ENCODE measurements around the gene KCNQ4.

The KCNQ4 gene

DNA sequence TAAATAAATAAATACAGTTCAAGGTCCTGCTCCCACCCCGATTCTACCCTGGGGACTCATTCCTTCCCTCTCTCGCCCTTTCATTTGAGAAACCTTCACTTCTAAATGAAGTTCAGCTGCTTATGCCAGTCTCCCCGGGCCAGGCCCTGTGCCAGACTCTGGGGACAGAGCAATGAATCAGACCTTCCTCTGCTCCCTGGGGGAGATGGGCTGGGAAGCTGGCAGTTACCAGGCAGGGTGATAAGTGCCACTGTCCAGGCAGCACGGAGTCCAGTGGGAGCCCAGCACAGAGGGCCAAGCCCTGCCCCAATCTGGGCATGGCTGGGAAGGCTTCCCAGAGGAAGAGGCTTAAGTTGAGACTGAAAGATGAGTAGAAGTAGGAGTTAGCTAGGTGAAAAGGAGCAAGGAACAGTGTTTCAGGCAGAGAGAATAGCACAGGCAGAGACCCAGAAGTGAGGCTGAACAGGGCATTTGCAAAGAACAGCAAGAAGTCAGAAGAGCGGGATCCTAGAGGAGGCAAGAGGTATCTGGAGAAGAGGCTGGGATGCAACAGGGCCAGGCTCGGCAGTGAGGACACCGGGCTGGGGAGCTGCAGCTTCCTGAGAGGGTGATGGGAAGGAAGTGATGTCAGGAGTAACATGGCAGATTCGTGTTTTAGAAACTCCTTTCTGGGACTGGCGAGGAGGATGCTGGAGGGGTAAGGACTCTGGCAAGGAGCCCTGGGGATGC, 13.5 kb downstream of the KCNQ4 start:
- DNase-seq, result peak; percentile 41

DNA sequence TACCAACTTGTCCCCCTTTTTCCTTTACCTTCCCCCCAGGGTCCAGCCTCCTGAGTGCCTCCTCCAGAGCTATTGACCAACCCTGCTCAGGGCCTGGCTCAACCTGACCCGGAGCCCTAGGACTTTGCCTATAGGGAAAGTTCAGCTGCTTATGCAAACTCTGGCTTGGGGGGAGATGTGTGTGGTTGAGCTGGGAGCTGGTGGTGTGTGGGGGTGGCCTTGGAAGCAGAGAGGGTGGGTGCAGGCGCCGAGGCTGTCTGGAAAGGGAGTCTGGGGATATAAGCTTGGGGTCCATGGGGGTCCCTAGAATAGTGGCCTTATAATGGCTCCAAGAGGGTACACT, 14.1 kb downstream of the KCNQ4 start:
- DNase-seq, result no peak

DNA sequence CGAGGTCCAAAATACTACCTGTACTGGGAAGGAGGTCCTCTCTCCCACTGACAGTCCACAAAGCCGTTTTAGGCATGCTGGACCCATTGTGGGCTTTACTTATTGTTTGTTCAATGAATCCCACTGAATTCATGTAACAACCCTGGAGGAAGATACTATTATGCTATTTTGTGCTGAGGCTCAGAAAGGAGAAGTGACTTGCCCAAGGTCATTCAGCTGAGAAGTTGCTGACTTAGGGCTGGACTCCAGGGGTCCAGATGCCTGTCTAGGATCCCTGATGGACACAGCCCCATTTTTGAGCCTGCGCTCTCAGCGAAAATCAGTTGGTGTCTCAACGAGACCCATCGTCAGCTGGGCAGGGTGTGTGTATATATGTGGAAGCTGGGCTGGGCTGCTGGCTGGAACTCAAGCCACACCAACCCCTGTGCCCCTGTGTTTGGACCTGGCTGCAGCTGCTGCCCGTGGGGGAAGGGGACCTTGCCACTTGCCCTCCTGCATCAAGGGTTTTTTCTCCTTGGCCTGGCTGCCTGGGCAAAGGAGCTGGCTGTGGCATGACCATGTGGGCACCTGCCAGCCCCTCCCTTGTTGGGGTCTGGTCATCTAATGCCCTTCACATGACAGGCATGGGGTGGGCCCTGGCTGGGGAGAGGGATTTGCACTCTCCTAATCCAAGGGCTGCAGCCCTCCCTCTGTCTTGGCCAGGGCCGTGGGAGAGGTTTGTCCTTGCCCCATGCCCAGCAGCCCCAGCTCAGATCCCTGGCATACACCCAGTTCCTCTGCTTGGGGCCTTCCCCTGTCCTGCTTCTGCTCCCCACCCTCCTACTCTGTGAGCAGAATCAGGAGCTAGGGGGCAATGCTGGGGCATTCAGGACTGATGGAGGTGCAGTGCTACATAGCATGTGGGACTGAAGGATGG, 15.0 kb downstream of the KCNQ4 start:
- no peak for DNase-seq

- DNase-seq, result no peak
Measured at GRCh38 chr1:40799351-40799867, 15.8 kb downstream of the KCNQ4 start.

- DNase-seq, result no peak
Measured at GRCh38 chr1:40801742-40802077, 18.1 kb downstream of the KCNQ4 start.

DNA sequence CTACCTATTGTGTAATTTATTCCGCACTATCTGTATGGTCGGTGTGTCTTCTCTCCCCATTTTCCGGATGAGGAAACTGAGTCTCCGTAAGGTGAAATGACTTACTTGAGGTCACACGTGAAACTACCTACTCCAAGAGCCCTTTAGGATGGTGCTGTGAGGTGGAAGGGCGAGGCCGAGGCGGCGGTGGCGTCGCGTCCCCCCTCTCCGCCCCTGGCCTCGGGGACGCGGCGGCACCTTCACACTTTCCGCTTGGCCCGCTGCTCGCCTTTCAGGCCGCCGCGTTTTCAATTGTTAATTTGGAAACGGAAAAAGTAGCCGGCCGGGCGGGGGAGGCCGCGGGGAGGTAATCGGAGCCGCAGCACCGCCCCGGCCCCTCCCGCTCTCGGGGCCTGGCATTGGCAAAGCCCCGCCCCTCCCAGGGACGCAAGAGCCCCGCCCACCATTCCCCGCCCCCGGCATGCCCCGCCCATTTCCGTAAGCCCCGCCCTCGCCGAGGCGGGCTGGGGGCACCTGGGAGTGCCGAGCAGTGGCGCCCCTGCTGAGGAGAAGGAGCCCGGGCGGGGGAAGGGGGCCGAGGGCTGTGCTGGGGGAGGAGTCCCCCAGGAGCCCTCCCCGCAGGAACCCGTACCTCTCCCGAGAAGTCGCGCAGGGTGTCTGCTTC, 18.6 kb downstream of the KCNQ4 start:
- DNase-seq, result peak; percentile 77

DNA sequence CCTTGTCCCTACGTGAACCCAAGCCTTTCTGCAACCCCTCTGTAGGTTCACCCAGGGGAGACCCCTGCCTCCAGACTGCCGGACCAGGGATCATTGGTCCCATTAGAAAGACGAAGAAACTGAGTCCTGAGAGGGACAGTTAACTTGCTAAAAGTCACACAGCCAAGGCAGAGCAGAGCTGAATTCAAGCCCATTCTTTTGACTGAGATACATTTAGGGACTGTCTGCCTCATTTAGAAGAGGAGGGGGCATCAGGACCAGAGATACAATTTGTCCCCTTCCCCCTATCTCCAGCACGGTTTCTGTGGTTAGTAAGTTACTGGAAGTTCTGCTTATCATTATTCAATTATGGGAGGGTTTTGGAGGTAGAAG, 19.1 kb downstream of the KCNQ4 start:
- DNase-seq, result no peak

- DNase-seq, result no peak
Measured at GRCh38 chr1:40803447-40803846, 19.9 kb downstream of the KCNQ4 start.

DNA sequence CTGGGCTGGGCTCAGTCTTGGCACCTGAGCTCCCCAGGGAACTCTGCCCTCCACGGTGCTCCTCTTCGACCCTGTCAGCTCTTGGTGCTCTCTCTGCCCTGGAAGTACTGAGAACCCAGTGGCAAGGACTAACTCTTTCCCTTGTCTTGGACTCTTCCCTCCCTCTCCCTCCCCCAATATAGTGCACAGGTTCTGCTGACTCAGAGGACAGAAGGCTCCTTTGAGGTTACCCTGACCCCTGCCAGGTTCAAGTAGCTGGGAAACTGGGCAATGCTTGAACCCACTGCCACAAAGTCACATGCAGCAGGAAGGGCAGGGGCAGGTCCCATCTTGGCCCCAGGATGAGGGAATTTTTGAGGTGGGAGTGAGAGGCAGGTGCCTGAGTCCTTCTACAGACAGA, 20.3 kb downstream of the KCNQ4 start:
- no peak for DNase-seq

DNA sequence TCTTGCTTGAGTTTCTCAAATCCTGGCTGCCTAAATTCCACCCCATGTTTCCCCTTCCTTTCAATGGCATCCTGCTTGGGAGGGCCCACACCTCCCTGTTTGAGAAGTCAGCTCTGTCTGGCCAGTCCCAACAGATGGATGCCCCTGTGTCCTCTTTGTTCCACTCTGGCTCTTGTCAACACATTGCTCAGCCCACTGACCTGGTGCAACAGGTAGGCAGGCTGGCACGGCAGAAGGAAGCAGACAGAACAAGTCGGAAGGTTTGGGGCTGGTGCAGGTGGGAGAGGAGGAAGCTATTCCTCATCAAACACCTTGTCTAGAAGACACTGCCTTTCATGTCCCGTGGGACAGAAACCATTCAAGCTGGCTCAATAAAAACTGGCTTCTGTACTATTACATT, 22.7 kb downstream of the KCNQ4 start:
- no peak for DNase-seq

DNA sequence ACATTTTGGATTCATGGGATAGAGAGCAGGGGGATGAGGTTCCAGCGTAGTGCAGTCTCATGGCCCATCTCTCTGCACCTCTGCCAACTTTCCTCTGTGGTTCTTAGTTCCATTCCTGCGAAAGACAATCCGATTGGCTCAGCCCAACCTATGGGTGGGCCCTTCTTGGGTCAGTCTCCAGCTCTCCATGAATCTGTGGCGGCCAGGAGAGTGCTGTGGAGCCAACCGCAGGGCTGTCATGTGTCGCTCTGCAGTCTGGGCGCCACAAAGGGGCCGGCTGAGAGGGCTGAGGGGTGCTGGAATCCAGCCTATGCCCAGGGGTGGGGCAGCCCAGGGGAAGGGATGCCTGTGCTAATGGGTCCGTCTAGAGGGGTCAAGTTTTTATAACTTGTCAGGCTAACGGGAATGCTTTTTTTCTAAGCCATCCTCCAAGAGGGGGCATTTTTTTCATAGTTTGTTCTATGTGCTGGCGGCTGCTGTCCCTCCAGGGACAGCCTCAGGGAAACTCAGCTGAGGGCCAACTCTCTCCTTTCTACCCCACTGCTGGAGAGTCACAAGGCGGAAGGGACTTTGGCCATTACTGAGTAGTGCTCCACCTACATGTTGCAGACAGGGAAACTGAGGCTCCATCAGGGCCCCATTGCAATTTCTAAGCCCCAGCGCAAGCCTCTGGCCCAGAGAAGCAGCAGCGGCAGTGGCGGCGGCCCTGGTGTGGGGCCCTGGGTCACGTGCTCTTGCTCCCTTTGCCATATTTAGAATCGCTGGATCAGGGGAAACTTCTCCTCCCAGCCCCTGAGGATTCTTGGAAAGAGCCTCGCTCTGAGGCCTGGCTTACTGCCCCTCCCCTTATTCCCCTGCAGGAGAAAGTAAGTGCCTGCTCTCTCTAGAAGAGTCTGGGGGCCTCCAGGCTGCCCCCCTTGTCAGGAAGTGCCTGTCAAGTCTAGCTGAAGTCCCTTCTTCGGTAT, 23.4 kb downstream of the KCNQ4 start:
- DNase-seq, result no peak

DNA sequence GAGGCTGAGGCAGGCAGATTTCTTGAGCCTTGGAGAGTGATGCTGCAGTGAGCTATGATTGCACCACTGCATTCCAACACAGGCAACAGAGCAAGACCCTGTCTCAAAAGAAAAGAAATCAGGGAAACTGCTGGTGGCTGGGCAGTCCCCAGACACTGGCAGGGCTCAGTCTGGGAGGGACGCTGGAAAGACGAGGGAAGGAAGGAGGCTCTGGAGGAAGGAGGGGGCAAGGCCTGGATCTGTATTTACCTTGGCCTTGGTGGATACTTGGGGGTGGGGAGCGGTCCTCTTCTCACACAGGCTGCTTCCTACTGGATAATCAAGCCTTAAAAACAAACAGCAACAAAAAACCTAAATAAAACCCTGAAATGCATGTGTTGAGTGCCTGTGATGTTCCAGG, 24.4 kb downstream of the KCNQ4 start:
- DNase-seq, result no peak

DNA sequence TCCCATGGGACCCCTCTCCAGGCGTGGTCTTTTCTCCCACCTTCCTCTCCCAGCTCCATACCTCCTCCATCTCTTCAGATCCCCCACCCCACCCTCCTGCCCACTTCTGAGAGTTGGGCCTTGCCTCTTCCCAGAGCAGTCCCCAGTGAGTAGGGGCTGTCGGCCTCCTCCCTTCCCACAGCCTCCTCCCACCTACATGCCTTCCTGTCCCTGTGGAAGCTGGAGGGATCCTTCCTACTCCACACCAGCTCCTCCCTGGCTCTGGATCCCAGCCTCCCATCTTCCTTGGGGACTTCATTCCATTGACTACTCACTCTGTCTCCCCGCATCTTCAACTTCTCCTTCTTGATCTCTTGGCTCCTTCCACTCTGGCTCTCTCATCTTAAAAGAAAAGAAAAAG, 24.9 kb downstream of the KCNQ4 start:
- DNase-seq, result no peak

DNA sequence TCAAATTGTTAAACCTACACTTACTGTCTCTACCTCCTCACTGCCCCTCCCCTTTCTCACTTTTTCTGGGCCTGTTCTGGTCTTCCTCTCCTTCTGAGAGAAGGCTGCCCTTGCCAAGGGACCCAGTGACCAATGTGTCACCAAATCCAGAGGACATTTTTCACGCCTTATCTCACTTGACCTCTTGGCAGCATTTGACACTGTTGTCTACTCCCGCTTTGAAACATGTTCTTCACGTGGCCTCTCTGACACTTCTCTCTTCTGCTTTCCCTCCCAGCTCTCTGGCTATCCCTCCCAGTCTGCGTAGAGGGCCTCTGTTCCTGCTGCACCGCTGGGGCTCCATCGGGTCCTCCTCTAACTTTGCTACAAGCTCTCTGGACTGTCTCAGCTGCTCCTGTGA, 25.3 kb downstream of the KCNQ4 start:
- no peak for DNase-seq

DNA sequence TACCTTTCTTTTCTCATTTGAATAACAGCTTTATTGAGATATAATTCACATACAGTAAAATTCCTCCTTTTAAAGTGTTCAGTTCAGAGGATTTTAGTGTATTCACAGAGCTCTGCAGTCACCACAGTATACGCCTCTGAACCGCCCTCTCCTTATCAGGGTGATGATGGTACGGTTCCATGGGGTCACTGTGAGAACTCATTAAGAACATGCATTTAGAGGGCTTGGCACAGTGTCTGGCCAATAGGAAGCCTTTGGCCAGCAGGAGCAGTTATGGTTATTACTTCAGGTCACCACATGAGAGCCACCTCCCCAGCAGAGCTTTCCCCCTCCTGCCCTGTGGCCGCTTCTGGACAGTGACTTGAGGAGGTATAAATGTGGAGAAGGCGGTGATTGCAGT, 27.3 kb downstream of the KCNQ4 start:
- DNase-seq, result no peak

GRCh38 chr1:40815420-40815819, 31.8 kb downstream of the KCNQ4 start:
- no peak for DNase-seq

DNA sequence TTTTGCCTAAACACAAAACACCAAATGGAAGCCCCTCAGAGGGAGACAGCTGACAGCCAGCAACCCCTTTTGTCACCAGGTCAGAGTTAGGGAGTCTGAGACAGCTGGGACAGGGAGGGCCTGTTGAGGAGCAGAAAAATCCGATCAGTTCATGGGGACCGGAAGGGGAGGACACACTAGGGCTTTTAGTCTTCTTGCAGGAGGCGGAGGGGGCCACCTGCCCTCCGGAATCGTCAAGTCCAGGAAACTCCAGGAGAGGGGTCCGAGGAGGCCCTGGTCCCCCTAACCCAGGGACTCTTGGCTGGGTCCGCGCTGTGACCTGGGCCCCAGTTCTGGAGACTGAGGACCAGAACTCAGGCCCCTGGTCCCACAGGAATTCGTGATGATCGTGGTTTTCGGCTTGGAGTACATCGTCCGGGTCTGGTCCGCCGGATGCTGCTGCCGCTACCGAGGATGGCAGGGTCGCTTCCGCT, 34.2 kb downstream of the KCNQ4 start:
- DNase-seq, result no peak

DNA sequence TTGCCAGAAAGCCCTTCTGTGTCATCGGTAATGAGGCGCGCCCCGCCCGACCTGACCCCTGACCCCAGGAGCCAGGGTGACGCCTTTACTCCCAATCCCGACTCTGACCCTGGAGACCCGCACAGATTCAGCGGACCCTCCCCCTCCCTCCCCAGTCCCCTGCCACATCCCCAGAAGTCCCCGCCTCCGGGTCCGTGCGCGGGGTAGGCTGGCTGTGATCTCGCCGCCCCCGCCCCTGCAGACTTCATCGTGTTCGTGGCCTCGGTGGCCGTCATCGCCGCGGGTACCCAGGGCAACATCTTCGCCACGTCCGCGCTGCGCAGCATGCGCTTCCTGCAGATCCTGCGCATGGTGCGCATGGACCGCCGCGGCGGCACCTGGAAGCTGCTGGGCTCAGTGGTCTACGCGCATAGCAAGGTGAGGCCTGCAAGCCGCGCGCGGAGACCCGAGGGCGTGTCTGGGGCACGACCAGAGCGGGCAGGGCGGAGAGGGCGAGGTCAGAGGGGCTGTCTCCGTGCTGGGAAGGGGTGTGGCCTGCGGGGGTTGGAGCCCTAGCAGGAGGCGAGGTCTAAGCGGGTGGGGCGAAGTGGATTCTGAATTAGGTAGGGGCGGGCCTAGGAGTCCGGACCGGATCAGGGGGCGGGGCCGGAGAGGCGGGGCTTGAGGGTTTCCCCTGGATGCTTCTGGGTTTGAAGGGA, 34.8 kb downstream of the KCNQ4 start:
- DNase-seq, result peak; percentile 45

DNA sequence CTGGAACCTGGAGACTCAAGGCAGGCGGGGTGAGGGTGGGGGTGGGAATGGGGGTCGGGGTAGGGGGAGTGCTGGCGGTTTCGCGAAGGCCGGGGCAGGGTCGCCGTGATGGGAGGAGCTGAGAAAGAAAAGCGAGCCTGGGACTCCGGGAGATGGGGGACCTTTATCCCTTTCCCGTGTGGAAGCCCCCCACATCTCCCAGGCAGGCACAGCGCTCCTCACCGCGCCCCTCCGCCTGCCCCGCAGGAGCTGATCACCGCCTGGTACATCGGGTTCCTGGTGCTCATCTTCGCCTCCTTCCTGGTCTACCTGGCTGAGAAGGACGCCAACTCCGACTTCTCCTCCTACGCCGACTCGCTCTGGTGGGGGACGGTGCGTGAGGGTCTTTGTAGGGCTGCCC, 35.5 kb downstream of the KCNQ4 start:
- DNase-seq, result no peak

GRCh38 chr1:40820251-40820797, 36.7 kb downstream of the KCNQ4 start:
- DNase-seq, result no peak

DNA sequence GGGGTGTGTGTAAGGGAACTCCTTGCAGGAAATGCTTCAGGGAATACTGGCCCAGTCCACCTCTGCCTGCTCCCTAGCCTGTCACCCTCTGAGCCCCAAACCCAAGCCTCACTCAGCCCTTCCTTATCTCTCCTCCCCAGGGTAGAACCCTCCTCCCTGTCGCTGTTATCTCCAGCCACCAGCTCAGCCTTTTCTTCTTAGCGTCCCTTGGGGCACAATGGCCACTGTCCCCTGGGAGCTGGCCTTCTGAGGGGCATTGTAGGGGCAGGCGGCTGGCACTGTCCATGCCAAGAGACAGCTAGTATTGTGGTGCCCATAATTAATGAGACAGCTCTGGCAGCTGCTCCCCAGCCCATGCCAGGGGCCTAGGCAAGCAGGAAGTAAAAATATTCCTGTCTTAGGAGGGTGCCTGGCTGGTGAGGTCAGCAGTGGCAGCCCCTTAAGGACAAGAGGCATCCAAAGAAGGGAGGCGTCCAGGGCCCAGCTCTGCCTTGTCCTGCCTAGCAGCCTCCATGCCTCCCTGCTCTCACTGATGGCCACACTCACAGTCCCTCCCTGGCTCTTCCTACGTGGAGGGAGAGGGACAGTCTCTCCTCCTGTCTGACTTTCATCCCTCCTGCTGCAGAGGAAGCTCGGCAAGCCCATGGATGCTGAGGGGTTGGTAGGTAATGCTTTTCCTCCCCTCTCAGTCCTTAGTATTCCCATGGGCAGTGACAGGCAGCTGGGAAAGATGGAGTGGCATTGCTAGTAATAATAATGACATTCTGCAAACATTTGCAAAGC, 37.5 kb downstream of the KCNQ4 start:
- DNase-seq, result no peak

All from EL (cell line).